Liver (tissue), 9 donors: ENCODE results near the gene WFDC13. TPM values are rescaled to one million over a fixed set of nuclear protein-coding genes. Genes with fewer than 3 reads are reported as not detected.

Experiments
- DNase-seq: peaks from one replicate; pipeline ENCODE4 v3.0.0-alpha.2; 2017; ENCODE audit warnings: low spot score
- H3K27ac ChIP-seq, 2 donors: one replicate each; pipeline ENCODE4 v1.7.0; 2013; ENCODE audit warnings: inconsistent platforms in 2 of 2, low read length in 2 of 2, control low read depth in 1 of 2, low read depth in 1 of 2, mild to moderate bottlenecking in 1 of 2
- H3K27me3 ChIP-seq, 4 donors: one replicate each; pipeline versions ENCODE4 v1.6.1 to v1.7.0; 2013; ENCODE audit warnings: low read length in 3 of 4, inconsistent platforms in 1 of 4, mild to moderate bottlenecking in 1 of 4, moderate library complexity in 1 of 4; ENCODE audit not compliant: control insufficient read depth in 4 of 4, insufficient read depth in 4 of 4
- H3K36me3 ChIP-seq, 4 donors: one replicate each; pipeline versions ENCODE4 v1.6.1 to v1.7.0; 2013; ENCODE audit warnings: low read length in 3 of 4, mild to moderate bottlenecking in 3 of 4, low read depth in 1 of 4, moderate library complexity in 1 of 4; ENCODE audit not compliant: control insufficient read depth in 4 of 4, insufficient read depth in 3 of 4
- H3K4me1 ChIP-seq, 4 donors: one replicate each; pipeline versions ENCODE4 v1.6.1 to v1.7.0; 2013; ENCODE audit warnings: low read length in 3 of 4, mild to moderate bottlenecking in 3 of 4, moderate library complexity in 1 of 4; ENCODE audit not compliant: control insufficient read depth in 4 of 4, insufficient read depth in 4 of 4
- H3K4me3 ChIP-seq, 3 donors: one replicate each; pipeline versions ENCODE4 v1.6.1 to v1.7.0; 2013; ENCODE audit warnings: low read length in 3 of 3, control low read depth in 1 of 3, low read depth in 1 of 3, mild to moderate bottlenecking in 1 of 3
- H3K9ac ChIP-seq, 2 donors: one replicate each; pipeline ENCODE4 v1.7.0; 2013; ENCODE audit warnings: low read length in 2 of 2, mild to moderate bottlenecking in 2 of 2, moderate library complexity in 2 of 2, control low read depth in 1 of 2, low read depth in 1 of 2
- H3K9me3 ChIP-seq, 4 donors: one replicate each; pipeline versions ENCODE4 v1.6.1 to v1.7.0; 2013; ENCODE audit warnings: low read length in 3 of 4; ENCODE audit not compliant: control insufficient read depth in 4 of 4
- ATF3 ChIP-seq: IDR thresholded peaks from 2 replicates; pipeline ENCODE4 v1.6.1; 2016; ENCODE audit warnings: antibody characterized with exemption
- CTCF ChIP-seq: fragments of 150-350 bp; IDR thresholded peaks from 2 replicates; pipeline ENCODE4 v1.5.1; 2017; ENCODE audit warnings: improper control_type of control experiment, low read depth, low read length; ENCODE audit not compliant: missing input control
- EGR1 ChIP-seq, 2 donors: IDR thresholded peaks; 2 replicates each; pipeline ENCODE4 v1.6.1; 2016 to 2018; ENCODE audit warnings: antibody characterized with exemption in 2 of 2, low read depth in 2 of 2
- FOXA1 ChIP-seq: IDR thresholded peaks from 2 replicates; pipeline ENCODE4 v1.6.1; 2016; ENCODE audit warnings: antibody characterized with exemption
- FOXA2 ChIP-seq: IDR thresholded peaks from 2 replicates; pipeline ENCODE4 v1.6.1; 2016; ENCODE audit warnings: antibody characterized with exemption
- GABPA ChIP-seq, 2 donors: IDR thresholded peaks in 1 of 2; conservative IDR thresholded peaks in 1 of 2; 2 replicates each; pipeline ENCODE4 v1.6.1; 2016; ENCODE audit warnings: antibody characterized with exemption in 2 of 2, mild to moderate bottlenecking in 1 of 2, moderate library complexity in 1 of 2
- HNF4A ChIP-seq, 2 donors: conservative IDR thresholded peaks; 2 replicates each; pipeline ENCODE4 v1.6.1; 2016; ENCODE audit warnings: antibody characterized with exemption in 2 of 2, mild to moderate bottlenecking in 2 of 2
- HNF4G ChIP-seq: IDR thresholded peaks from 2 replicates; pipeline ENCODE4 v1.6.1; 2016; ENCODE audit warnings: antibody characterized with exemption
- JUND ChIP-seq, 2 donors: IDR thresholded peaks; 2 replicates each; pipeline ENCODE4 v1.6.1; 2016; ENCODE audit warnings: antibody characterized with exemption in 2 of 2
- MAX ChIP-seq: IDR thresholded peaks from 2 replicates; pipeline ENCODE4 v1.6.1; 2016; ENCODE audit warnings: antibody characterized with exemption
- NR2F2 ChIP-seq: IDR thresholded peaks from 2 replicates; pipeline ENCODE4 v1.6.1; 2016; ENCODE audit warnings: antibody characterized with exemption
- RAD21 ChIP-seq, 2 donors: IDR thresholded peaks; 2 replicates each; pipeline ENCODE4 v1.6.1; 2016; ENCODE audit warnings: antibody characterized with exemption in 2 of 2, mild to moderate bottlenecking in 2 of 2
- REST ChIP-seq: IDR thresholded peaks from 2 replicates; pipeline ENCODE4 v1.6.1; 2016; ENCODE audit warnings: antibody characterized with exemption, mild to moderate bottlenecking
- TAF1 ChIP-seq: conservative IDR thresholded peaks from 2 replicates; pipeline ENCODE4 v1.6.1; 2016; ENCODE audit warnings: antibody characterized with exemption, mild to moderate bottlenecking
- WGBS: extraction: QIAGEN DNeasy Blood & Tissue Kit; methylation state at CpG from one replicate; pipeline ENCODE4 v1.1.7; 2013; 5-methylcytosine and 5-hydroxymethylcytosine counted together
- polyA plus RNA-seq, 2 donors: library from polyadenylated mRNA; stranded (reverse) in 1 of 2; unstranded in 1 of 2; fragments of 200-250 nt in 1 of 2; fragments of >200 nt in 1 of 2; fragmentation: Nextera tagmentation in 1 of 2; extraction: Ambion mirVana in 1 of 2; gene quantifications; one replicate each; pipeline versions ENCODE4 v1.2.1 to v1.2.3, GENCODE V29; 2013 to 2015
- total RNA-seq, 2 donors: library from RNA; depleted of rRNA; stranded (reverse); fragments of >200 nt; gene quantifications; one replicate each; pipeline ENCODE4 v1.2.3, GENCODE V29; 2014
- TF ChIP-seq, protein P1 (sequence below): IDR thresholded peaks from 2 replicates; pipeline ENCODE4 v1.6.1; 2016; ENCODE audit warnings: antibody characterized with exemption
- donor health status: healthy.
- donor health status: healthy.
- donor health status: healthy.
- donor health status: healthy.
- donor health status: healthy.

The WFDC13 gene
- total and polyA plus RNA-seq, 4 donors, result not detected

DNA sequence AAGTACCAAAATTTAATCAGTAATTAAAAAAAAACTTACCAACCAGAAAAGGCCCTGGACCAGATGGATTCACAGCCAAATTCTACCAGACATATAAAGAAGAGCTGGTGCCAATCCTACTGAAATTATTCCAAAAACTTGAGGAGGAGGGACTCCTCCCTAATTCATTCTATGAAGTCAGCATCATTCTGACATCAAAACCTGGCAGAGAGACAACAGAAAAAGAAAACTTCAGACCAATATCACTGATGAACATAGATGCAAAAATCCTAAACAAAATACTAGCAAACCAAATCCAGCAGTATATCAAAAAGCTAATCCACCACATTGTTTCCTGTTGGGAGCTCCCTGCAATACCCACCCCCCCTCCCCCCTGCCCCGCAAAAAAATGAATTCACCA, 31.7 kb upstream of the WFDC13 start, which contains the start of gene WFDC11:
Gene WFDC11, minus strand, starts transcription at position 101 of the 400 bp plus-strand sequence. CDS start 19,639 bp downstream, outside the sequence.
- Histone ChIP-seq H3K4me1 (no peaks in the 10 kb centered on the region), H3K27me3 (no peaks in the 10 kb centered on the region), H3K36me3 (peaks cover 0 to 2% (median 0%) of the 10 kb centered on the region in 4 donors), H3K9ac (no peak within 1 kb of the TSS), H3K27ac (no peak within 1 kb of the TSS), H3K4me3 (no peak within 1 kb of the TSS), H3K9me3 (no peaks in the 10 kb centered on the region)
- DNase-seq, result no peak
- TF ChIP-seq, protein P1, sequence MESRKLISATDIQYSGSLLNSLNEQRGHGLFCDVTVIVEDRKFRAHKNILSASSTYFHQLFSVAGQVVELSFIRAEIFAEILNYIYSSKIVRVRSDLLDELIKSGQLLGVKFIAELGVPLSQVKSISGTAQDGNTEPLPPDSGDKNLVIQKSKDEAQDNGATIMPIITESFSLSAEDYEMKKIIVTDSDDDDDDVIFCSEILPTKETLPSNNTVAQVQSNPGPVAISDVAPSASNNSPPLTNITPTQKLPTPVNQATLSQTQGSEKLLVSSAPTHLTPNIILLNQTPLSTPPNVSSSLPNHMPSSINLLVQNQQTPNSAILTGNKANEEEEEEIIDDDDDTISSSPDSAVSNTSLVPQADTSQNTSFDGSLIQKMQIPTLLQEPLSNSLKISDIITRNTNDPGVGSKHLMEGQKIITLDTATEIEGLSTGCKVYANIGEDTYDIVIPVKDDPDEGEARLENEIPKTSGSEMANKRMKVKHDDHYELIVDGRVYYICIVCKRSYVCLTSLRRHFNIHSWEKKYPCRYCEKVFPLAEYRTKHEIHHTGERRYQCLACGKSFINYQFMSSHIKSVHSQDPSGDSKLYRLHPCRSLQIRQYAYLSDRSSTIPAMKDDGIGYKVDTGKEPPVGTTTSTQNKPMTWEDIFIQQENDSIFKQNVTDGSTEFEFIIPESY, result no peak
- TF ChIP-seq TAF1, result no peak
- TF ChIP-seq HNF4G, result no peak
- no peak for TF ChIP-seq FOXA1
- no peak for TF ChIP-seq NR2F2
- TF ChIP-seq ATF3, result no peak
- TF ChIP-seq JUND (IDR thresholded peaks at IDR 0.05), result no peak
- no peak for TF ChIP-seq HNF4A (conservative IDR thresholded peaks at IDR 0.05)
- TF ChIP-seq EGR1 (IDR thresholded peaks at IDR 0.05; ENCODE audit: low read depth in 2 of 2), result no peak
- TF ChIP-seq FOXA2, result no peak
- no peak for TF ChIP-seq REST
- no peak for TF ChIP-seq GABPA (IDR thresholded peaks at IDR 0.05 in 1 of 2, conservative IDR thresholded peaks at IDR 0.05 in 1 of 2)
- no peak for TF ChIP-seq CTCF
- TF ChIP-seq MAX, result no peak
- no peak for TF ChIP-seq RAD21 (IDR thresholded peaks at IDR 0.05)
- WGBS, result 72% methylated on average over 1 of the region's 1 CpG

- Histone ChIP-seq H3K27ac (no peak overlapping the region), H3K9ac (no peak overlapping the region), H3K27me3 (no peaks in the 10 kb centered on the region), H3K36me3 (peaks cover 0 to 2% (median 0%) of the 10 kb centered on the region in 4 donors), H3K4me1 (no peaks in the 10 kb centered on the region), H3K9me3 (peaks cover 0 to 5% (median 0%) of the 10 kb centered on the region in 4 donors), H3K4me3 (no peak overlapping the region)
- no peak for TF ChIP-seq TAF1
- no peak for DNase-seq
These were observed 29.1 kb upstream of the WFDC13 start for GRCh38 chr20:45672765-45673164.
